Stimulated activated CD4-positive, alpha-beta T cell treated with anti-CD3 and anti-CD28 coated beads, TNF-alpha, amount 100 ng/mL, for 4 hours (primary cell): ENCODE results near the gene UVRAG.
A peak's percentile ranks its signal among the peaks of the same experiment; 100 is the strongest.

Experiments
- DNase-seq, 3 experiments: peaks; one replicate each; pipeline ENCODE4 v3.0.0-alpha.2; 2020; ENCODE audit warnings: low read depth in 3 of 3

UVRAG gene

DNA sequence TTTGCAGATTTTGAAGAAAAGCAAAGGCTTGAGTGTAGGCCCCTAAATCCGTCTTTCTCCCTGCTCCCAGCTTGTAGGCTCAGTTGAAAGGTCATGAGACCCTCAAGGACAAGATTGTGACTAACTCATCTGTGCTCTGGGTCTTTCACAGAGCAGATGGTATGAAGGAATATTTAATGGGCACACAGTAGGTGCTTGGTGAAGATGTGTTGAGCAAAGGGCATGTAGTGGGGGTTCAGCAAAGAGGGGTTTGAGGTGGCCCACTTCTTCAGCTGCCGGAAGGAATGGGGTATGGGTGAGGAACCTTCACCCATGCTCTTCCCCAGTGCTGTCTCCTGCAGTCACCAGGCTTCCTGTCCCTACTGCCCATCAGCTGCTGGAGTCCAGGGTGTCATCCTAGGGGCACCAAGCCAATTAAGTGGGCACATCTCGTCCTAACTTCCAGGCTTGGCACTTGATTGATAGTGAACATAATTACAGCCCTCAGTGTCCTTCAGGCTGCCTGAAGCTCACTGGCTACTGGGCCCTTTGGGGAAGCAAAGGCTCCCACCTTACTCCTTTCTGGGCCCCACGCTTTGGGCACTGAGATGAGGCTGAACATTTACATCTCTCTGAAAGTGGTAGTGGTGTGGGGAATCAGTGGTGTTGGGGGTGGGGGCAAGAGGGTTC lies 31.5 kb upstream of the UVRAG start:
- no peak for DNase-seq

DNA sequence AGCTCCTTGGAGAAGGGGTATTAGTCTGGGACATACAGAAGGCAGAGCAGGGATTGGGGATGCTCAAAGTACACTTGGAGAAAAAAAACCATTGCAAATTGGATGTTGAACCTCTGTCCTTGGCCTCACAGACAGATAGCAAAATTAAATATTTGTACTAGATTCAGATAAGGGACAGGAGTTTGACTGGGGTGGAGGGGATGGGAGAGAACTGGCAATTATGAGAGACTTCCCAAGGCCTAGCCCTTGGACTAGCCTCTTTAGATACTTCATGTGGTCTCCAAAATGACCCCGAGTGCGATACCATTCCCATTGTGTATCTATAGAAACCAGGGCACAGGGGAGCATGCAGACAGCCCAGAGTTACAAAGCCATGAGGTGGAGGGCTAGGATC lies 30.9 kb upstream of the UVRAG start:
- DNase-seq: no peak

DNA sequence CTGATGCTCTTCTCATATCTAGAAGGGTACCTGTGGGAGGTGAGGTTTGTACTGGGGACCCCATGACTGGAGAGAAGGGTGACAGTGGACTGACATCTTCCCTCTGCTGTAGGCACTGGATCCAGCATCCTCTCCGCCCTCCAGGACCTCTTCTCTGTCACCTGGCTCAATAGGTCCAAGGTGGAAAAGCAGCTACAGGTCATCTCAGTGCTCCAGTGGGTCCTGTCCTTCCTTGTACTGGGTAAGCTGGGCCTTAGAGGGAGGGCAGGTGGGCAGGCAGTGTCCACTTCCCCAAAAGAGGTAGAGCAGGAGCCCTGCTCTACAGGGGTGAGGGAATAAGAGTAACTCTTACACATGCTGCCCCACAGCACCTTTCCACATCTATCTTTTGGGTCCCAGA lies 30.5 kb upstream of the UVRAG start:
- no peak for DNase-seq

DNA sequence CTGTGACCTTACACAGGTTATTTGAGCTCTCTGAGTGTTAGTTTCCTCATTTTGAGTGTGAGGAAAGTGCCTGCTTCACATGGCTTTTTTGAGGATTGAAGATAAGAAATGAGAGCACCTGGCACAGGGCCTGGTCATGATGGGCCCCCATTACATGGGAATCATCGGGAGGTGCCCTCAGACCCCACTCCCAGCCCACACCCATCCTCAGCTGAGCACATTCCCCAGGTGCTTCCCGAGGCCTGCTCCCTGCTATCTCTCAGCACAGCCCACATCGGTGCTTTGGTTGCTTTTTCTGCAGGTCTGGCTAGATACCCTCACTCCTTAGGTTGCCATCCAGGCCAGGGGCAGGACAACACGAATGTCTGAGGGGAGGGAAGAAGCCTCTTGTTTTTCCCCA lies 29.8 kb upstream of the UVRAG start:
- no peak for DNase-seq

DNA sequence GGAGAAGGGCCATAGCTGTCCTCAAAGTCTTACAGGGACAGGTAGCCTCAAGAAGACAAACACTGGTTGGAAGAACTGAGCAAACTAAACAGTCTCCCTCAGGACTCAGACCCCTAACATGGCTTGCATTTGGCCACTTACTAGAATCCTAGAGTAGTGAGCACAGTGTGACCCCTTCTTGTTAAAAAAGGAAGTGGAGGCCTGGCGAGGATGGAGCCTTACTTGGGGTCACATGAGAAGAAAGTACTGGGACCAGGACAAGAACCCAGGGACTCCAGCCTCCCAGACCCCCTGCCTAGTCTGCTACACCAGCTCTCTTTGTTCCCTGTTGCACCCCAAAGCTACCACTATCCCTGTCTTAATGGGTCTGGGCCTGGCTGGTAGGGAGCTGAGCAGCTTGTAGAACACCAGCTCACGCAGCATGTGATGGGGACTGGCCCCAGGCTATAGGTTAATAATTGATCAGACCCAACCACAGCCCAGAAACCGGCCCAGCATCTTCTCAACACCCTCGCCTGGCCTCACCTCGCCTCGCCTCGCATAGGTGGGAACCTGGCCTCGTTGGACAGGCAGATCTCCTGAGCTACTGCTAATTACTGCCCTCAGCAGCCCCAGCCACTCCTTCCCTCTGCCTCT lies 28.8 kb upstream of the UVRAG start:
- no peak for DNase-seq

DNA sequence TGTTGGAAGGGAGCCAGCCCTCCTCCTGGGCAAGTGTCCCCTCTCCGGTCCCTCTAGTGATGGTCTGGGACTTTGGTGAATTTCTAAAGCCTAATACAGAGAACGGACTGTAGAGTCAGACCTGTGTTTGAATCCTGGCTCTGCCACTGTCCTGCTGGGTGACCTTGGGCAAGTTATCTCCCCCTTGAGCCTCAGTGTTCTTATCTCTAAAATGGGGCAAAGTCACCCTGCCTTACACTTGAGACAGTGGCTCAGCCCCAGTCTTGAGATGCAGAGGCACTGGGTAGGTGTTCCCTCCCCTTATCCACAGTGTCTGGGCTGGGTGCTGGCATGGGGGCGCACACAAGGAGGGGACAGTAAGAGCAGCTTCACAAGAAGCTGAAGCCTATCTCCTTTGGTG lies 25.5 kb upstream of the UVRAG start:
- DNase-seq: no peak

DNA sequence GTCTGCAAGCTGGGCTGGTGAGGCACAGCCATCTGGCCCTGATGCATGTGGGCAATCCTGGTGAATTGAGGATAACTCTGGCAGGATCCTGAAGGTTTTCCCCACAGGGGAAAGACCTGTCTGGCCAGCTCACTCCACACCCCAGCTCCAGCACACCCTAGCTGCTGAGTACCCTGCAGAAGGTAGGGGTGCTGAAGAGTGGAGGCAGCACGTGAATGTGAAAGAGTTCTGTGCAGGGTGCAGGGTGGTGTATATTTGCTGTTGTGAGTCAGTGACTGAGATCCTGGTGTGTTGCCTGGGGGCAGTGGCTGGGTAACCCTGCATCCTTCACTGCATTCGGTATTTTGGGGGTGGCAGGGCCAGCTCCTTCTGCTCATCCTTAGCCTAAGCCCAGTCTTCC lies 24.0 kb upstream of the UVRAG start:
- no peak for DNase-seq

DNA sequence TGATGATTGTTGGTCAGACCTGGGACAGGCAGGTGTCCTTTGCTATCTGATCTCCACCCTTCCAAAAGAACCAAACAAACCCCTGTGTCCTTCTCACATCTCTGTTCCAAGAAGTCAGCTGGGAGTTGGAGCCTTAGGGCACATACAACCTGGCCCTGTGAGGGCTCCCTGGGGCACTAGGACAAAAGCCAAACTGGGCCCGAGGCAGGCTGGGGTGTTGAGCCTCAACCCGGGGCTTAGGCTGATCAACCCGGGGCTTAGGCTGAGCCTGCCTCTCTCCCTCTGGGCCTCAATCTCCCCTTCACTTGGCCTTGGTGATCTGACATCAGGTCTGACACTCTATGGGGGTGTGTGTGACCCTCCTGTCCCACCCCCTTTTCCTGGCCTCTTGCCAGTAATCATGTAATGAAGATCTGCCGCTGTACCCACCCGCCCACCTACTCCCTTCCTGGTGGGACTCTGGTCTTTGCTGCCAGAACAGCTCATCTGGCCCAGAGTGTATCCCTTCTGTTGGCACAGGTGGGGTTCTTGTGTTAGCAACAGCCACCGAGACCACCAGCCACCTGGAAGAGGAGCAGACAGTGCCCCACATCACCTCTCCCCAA lies 22.8 kb upstream of the UVRAG start:
- DNase-seq: no peak

DNA sequence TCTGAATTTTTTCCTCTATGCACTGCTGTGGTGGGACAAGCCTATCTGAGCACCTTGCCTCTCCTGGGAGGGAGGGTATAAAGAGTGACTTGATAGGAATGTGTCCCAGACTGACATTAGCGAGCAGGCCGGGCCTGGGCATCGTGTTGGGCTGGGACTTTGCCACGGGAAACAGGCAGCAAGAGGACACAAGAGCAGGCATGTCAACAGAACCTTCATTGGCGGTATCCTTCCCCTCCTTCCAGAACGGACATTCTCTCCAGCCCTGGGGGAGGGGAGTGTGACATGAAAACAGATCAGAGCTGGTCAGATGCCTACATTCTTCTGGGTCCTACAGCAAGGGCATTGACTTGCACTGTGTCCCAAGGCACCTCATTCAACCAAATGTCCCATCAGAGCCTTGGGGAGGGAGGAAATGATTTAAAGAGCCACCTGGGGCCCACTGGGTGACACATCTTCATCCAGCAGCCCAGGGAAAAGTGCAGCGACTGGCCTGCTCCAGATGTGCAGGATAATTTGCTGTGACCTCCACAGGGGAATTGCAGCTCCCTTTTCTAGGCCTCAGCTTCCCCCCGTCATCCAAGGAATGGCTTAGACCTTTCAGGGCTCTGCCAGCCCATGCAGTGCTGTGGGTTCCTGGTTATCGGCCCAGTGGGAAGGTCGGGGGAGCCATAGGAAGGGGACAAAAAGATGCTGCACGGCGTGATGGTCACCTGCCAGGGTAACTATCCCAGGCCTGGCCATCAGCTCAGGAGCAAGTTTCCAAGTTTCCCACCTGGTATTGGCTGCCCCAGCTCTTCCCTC lies 21.8 kb upstream of the UVRAG start:
- DNase-seq: no peak

DNA sequence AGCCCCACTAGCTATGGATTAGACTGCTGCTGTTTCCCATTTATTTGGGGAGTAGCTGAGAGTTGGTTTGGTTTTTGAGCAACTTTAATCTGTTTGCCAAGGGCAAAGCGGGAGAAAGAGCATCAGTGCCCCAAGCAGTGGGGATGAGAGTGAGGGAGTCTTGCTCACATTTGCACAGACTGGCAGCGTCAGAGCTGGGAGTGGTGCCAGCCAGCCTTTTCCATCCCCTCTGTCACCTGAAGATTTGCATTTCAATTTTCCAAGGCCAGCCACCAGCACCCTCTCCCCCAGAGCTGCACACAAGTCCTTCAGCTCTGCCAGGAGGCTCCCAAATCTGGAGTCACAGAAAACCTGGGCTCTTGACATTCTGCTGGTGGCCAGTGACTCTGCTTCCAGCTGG lies 21.0 kb upstream of the UVRAG start:
- DNase-seq: no peak

DNA sequence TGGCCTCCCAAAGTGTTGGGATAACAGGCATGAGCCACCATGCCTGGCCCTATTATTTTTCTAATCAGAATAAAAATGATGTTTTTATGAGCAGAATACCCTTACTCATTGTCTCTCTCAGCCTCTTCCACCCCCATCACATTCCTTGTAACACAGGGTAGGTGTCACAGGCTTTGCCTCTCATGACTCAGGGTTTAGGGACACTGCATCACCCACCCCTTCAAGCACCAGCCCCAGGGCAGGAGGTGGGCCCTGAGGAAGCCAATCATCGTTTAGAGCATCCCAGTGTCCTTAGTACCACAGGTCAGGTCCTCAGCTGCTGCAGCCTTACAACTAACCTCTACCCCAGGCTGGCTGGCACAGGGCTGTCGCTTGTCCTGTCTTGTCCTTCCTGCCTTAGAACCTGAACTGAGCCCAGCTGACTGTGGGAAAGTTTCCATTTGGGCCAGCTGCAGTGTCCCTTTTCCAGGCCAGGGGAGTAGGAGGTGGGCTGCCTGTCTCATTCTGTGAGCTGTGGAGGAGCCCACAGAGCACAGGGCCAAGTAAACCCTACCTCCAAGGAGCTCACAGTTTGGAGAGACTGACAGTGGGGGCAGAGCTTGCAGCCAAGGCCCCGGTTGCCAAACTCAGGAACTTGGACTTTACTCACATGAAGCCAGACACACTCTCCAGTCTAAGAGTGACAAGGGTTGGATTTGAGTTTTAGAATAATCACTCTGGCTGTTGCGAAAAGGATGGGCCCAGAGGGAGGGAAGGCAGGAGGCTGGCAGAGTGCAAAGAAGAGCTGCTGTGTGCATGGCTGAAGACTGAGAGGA lies 19.5 kb upstream of the UVRAG start:
- DNase-seq: no peak

DNA sequence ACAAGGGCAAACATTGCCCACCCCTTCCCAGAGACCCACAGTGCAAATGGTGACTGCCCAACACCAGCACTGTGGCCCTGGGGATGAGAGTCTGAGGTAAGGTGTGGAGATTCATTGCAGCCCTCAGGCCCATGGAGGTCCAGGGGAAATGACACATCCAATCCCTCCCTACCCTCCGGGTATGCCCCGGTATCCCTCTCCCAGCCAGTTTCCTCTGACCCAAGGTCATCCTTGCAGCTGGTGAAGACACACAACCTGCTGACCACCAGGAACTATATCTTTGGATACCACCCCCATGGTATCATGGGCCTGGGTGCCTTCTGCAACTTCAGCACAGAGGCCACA lies 18.9 kb upstream of the UVRAG start:
- no peak for DNase-seq

DNA sequence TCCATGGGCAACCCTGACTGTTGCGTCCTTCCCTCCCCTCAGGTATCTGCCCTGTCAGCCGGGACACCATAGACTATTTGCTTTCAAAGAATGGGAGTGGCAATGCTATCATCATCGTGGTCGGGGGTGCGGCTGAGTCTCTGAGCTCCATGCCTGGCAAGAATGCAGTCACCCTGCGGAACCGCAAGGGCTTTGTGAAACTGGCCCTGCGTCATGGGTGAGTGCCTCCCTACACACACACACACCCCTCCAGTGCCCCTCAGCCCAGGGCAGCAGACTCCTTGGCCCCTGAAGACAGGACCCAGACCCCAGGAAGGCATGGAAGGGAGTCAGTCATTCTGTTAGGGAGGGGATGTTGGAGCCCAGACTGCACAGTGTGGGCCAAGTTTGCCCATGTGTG lies 17.9 kb upstream of the UVRAG start:
- DNase-seq: no peak

DNA sequence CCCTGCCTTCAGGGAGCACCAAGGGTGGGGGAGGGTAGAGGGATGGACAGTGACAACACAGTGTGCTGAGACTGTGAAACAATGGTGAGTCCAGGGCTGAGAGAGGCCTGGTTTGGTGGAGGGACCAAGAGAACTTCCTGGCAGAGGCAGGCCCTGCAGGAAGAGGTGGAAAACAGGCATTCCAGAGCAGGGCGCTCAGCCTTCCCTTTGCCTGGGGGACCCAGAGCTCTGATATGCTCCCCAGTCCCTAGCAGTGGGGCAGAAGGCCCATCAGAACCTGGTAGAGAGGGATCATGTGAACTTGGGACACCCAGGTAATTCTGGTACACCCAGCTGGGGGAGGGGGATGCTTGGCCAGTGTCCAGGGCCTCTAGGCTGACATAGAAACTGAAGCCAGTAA lies 17.2 kb upstream of the UVRAG start:
- DNase-seq: no peak

DNA sequence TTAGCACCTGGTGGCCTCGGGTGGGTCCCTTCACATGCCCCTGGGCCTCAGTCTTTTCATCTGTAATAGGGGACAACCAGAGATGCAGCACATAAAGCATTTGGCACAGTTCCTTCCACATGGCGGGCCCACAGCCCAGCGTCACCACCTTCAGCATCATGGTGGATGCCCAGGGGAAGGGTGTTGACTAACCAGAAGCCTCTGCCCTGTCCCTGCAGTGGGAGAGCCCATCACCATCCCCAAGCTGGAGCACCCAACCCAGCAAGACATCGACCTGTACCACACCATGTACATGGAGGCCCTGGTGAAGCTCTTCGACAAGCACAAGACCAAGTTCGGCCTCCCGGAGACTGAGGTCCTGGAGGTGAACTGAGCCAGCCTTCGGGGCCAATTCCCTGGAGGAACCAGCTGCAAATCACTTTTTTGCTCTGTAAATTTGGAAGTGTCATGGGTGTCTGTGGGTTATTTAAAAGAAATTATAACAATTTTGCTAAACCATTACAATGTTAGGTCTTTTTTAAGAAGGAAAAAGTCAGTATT lies 14.8 kb upstream of the UVRAG start:
- DNase-seq: no peak

DNA sequence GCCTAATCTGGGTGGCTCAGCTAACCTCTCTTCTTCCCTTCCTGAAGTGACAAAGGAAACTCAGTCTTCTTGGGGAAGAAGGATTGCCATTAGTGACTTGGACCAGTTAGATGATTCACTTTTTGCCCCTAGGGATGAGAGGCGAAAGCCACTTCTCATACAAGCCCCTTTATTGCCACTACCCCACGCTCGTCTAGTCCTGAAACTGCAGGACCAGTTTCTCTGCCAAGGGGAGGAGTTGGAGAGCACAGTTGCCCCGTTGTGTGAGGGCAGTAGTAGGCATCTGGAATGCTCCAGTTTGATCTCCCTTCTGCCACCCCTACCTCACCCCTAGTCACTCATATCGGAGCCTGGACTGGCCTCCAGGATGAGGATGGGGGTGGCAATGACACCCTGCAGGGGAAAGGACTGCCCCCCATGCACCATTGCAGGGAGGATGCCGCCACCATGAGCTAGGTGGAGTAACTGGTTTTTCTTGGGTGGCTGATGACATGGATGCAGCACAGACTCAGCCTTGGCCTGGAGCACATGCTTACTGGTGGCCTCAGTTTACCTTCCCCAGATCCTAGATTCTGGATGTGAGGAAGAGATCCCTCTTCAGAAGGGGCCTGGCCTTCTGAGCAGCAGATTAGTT lies 14.2 kb upstream of the UVRAG start:
- no peak for DNase-seq

DNA sequence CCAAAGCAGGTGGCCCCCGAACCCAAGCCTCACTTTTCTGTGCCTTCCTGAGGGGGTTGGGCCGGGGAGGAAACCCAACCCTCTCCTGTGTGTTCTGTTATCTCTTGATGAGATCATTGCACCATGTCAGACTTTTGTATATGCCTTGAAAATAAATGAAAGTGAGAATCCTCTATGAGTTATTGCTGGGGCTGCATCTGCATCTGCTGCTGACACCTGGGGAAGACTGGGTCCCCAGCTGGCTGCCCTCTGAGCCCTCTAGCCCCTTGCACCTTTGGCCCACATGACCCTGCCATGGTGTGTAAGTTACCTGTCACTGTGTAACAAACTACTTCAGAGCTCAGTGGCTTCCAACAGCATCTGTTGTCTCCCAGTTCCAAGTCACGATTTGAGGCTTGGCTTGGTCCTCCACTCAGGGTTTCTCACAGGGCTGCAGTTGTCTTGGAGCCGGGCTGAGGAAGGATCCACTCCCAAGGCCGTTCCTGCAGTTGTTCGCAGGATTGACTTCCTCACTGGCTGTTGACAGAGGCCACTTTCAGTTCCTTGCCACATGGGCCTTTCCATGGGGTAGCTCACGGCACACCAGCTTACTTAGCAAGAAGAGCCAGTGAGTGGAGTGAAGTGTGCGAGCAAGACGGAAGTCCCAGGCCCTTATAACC lies 13.5 kb upstream of the UVRAG start:
- no peak for DNase-seq

DNA sequence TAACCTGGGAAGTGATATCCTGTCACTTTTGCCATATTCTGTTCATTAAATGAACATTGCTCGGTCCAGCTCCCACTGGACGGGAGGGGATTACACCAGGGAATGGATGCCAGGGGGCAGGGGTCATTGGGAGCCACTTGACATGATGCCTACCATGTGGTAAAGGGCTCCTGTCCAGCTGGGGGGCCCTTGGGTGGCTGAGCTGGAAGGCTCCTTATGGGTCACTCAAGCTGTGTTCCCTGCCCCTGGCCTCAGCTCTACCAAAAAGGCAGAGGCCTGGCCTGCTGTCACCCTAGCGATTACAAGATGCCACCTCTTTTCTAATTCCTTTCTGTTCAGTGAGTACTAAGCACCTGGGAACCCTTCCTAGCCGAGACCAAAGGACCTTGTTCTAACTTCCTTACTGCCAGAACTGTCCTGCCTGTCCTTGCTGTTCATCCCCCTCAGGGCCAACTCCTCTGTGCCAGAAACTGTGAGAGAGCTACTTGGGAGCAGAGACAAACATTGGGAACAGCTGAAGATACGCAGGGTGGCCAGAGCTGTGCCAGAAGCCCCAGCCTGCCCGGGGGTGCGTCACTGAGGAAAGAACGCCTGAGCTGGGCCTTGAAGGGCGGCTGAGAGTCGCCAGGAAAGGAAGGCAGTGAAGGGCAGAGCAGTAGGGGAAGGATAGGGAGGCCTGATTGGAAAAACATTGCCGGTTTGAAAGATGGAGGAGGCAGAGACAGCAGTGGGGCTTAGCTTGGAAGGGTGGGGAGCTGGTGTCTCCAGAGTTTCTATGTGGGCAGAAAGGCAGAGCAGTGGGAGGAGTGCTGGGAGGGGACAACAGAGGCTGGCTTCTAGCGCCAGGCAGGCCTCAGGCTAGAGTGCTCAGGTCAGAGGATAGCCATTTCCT lies 12.7 kb upstream of the UVRAG start:
- no peak for DNase-seq

DNA sequence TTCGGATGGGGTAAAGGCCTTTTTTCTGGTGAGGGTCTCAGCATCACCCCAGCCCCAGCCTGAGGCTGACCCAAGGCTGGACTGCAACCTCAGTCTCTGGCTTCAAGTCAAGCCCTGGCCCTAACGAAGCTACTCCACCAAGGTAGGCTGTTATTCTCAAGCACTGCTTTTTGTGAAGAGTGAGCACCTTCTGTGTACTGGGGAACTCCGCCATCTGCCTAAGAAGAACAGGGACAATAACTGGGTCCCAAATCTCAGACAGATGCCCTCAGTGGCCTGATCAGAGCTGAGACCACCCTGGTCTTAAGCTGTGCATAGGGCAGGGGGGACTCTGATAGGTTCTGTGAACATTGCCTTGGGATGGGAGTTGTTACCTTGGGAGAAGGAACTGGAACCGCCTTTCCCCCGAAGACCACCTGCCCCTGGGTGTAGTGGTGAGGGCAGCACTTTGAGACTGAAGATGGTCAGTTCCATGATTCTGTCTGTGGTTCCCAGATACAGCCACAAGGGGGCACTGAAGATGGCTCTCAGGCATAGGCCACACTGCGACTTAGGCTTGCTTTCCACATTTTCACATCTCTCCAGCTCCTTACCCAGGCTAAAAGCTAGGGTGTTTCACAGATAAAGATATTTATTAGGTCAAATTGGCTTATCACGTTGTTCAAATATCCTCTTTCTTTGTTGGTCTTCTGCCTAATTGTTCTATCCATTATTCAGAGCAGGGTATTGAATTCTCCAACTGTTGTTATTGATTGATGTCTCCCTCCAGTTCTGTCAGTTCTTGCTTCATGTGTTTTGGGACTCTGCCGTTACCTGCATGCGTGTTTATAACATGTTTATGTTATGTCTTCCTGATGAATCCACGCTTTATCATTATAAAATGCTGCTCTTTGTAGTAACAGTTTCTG lies 11.8 kb upstream of the UVRAG start:
- DNase-seq: peak; percentile 26 to 48 (median 44)
